GM18951 (cell line): ENCODE measurements around the gene ATP2A1.

ENCODE experiments used
- POLR2A ChIP-seq: IDR thresholded peaks from 4 replicates; pipeline ENCODE4 v1.6.1; 2011; ENCODE audit warnings: mild to moderate bottlenecking; ENCODE audit not compliant: insufficient read length, insufficient read depth; ENCODE audit errors: extremely low read depth
- in situ Hi-C: fragments of 300-500 bp; cut with MboI; formaldehyde crosslinking; loops from one replicate; pipeline ENCODE4 v1.12.0; 2022; ENCODE audit warnings: low sequenced_read_pairs, mixed read lengths, inconsistent platforms; ENCODE audit not compliant: unreplicated experiment

The ATP2A1 gene

DNA sequence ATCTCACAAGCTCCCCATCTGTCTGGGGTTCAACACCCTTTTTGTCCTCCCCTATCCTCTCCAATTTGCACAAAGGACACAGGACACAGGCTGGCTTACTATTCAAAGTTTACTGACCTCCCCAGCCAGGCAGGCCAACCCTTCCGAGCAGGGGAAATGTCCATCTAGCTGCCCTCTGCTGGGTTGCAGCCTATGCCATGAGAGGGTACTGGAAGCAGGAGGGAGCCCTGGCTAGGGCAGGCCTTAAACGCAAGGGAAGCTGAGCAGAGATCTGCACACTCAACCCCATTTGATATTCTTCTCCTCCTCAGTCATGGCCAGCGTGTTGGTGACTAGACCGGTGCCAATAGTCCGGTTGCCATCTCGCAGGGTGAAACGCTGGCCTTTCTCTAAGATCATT is 35.6 kb upstream of the ATP2A1 start:
- no peak for TF ChIP-seq POLR2A
- in situ Hi-C loops = no loop called here

DNA sequence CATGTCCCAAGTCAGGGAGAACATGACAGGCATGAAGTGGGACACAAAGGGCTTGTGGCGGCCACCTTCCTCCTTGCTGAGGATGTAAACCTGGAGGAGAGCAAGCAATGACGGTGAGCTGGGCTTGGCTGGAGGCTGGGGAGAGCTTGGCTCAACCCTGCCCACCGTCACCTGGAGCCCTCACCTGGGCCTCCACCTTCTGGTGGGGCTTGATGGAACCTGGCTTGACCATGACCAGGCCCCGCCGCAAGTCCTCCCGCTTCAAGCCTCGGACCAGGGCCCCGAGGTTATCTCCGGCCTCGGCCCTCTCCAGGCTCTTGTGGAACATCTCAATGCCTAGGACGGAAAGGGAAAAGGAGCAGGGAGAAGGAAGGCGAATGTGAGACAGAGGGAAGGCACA is 34.5 kb upstream of the ATP2A1 start:
- TF ChIP-seq POLR2A = no peak
- in situ Hi-C loops = no loop called here

DNA sequence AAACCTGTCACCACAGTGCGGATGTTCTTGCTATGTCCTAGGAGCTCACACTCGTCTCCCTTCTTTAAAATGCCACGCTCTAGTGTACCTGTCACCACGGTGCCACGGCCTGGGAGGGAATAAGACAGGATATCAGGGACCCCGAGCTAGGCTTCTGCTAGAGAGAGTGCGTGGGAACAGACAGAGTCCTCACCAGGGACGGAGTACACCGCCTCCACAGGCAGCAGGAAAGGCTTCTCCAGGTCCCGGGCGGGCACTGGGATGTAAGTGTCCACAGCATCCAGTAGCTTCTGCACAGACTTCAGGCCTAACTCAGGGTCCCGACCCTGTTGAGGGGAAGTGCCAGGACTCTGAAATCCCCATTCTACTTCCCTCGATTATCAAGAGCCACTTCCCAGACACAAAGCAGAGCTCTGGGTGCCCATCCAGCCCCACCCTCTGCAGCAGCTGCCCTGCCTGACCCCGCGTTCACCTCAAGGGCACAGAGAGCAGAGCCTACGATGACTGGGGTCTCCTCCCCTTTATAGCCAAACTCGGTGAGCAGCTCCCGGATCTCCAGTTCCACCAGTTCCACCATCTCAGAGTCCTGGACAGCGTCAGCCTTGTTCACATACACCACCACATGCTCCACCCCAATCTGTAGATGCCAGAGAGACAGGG is 33.9 kb upstream of the ATP2A1 start:
- TF ChIP-seq POLR2A = no peak
- in situ Hi-C loops = no loop called here

DNA sequence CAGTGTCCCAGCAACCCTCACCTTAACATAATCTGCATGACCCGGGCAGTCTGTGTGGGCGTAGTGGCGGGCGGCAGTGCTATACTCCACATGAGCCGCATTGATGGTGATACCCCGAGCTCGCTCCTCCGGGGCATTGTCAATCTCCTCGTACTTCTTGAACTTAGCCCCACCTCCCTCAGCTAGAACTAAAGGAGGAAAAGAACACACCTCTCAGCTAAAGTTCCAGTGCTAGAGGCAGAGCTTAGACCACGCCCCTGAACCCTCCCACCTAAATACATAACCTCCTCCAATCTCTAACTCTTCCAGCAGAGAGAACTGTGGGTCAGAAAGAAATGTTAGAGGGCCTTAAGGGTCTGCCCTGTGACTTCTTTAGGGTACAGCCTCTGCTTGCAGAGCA is 33.0 kb upstream of the ATP2A1 start:
- TF ChIP-seq POLR2A = no peak
- in situ Hi-C loops = no loop called here

DNA sequence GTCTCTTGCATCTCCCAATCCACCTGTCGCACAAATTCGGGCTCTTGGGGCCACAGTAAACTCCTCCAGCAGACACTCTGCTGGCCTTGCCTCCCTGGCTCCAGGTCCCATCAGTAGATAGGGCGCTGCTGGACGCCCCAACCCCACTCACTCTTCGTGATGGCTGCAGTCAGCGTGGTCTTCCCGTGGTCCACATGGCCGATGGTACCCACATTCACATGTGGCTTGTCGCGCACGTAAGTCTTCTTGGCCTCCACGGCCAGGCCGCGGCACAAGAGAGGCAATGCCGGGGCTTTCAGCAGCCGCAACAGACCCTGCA is 32.6 kb upstream of the ATP2A1 start:
- in situ Hi-C loops = no loop called here
- no peak for TF ChIP-seq POLR2A

DNA sequence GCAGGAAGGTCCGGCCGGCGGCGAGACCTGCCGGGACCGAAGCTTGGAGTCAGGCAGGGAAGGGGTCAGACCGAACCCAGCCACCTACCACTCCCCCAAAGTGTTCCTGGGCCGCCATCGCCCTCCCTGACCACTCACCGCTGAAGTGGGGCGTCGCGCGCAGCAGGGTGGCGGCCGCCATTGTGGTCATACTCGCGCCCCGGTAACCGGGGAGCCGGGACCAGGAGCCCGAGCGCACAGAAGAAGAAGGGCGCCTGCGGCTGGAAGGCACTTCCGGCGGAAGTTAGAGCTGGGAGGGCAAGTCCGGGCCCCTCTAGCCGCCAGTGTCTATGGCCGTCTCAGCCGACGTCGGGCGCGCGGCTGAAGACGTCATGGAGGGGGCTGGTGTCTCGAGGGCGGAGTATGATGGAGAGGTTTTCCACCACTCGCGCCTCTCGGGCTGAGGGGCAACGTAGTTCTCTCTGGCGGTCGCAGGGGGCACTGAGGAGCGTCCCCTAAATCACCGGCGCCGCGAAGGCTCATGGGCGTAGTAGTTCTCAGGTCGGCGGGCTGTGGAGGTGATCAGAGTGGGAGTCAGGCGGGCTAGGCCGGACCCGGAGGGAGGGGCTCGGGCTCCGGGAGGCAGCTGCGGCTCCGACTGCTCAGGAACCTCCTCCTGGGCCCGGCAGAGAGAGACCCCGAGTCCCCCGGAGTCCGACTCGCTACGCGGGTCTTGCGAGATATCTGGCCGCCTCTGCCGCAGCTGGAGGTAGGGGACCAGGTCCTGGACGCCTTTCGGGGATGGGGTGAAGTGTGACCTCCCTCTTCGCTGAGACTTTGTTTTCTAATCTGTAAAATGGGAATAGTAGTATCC is 32.0 kb upstream of the ATP2A1 start, which contains the start of gene TUFM:
TSS of gene TUFM (minus strand) at position 269 of the 853 bp plus-strand sequence. CDS start at position 190, 79 bp downstream.
- in situ Hi-C loops = no loop called here
- peak; percentile 87 for TF ChIP-seq POLR2A

DNA sequence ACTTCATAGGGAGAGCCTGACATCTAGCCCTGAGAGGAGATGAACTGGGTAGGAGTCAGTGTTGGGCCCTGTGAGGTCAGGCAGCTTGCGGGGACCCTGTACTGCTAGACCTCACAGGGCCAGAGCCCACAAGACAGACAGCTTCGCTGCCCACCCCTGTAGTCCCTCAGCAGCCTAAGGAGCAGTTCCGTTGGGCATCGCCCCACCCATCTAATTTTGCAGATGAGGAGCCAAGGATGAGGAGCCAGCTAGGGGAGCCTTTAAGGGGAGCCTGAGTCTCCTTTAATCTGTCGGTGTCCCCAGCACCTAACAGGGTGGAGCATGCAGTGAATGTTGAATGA is 31.4 kb upstream of the ATP2A1 start:
- TF ChIP-seq POLR2A = no peak
- in situ Hi-C loops = no loop called here

DNA sequence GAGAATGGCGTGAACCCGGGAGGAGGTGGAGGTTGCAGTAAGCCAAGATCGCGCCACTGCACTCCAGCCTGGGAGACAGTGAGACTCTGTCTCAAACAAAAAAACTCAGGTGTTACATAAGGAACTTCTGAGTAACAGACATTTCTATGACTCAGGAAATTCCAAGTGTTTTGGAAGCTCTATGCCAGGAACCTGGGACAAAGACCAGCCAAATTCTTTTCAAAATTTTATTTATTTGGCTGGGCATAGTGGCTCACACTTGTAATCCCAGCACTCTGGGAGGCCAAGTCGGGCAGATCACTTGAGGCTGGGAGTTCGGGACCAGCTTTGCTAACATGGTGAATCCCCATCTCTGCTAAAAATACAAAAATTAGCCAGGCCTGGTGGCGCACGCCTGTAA is 19.9 kb upstream of the ATP2A1 start:
- TF ChIP-seq POLR2A = no peak
- in situ Hi-C loops = no loop called here

DNA sequence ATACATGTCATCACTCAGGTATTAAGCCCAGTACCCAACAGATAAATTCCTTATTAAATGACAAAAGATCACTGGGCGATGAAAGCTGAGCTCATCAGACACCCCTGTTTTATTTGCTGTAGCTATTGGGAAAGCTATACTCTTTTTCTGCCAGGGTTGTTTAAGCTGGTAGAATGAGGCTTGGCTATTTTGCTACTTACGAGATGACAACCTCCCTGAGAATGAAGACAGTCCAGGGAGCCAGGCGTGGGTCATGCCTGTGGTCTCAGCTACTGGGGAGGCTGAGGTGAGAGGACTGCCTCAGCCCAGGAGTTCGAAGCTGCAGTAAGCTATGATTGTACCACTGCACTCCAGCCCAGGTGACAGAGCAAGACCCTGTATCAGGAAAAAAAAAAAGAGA is 19.0 kb upstream of the ATP2A1 start:
- in situ Hi-C loops = no loop called here

DNA sequence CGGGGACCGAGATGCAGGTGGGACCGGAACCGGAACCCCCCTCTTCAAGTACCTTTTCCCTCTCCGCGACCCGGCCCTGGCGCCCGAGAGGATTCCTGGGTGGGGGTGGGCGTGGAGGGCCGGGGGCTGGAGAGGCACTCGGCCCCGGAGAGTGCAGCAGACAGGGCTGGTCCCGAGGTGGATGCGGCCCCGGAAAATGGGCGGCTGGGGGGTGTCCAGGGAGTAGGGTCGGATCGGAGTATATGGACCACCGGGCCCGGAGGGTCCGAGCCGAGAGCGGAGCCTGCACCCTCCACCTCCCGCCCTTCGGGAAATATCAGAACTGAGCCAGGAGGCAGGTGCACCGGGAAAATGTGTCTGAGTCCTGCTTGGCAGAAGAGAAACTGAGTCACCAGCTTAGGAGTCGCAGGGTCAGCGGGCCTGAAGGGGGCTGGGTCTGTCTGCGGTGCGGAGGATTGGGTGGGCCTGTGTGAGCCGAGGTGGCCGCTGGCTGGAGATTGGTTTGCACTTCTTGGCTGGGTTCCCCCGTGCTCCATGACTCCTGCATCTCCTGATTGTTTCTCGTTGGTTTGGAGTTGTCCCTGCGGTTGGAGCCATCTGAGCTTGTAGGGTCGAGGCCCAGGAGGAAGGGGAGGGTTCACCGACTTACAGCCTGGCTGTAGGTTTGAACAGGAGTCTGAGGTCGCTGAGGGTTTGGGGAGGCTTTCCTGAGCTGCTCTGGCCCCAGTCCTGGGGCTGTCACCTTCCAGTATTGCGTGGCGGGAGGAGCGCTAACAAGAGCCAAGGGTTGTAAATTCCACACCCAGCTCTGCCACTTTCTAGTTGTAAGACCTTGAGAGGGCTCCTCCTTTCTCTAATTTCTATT is 14.1 kb upstream of the ATP2A1 start:
- in situ Hi-C loops = no loop called here
- no peak for TF ChIP-seq POLR2A

More for the DNA sequence above, 19.0 kb upstream of the ATP2A1 start:
- TF ChIP-seq POLR2A = no peak

DNA sequence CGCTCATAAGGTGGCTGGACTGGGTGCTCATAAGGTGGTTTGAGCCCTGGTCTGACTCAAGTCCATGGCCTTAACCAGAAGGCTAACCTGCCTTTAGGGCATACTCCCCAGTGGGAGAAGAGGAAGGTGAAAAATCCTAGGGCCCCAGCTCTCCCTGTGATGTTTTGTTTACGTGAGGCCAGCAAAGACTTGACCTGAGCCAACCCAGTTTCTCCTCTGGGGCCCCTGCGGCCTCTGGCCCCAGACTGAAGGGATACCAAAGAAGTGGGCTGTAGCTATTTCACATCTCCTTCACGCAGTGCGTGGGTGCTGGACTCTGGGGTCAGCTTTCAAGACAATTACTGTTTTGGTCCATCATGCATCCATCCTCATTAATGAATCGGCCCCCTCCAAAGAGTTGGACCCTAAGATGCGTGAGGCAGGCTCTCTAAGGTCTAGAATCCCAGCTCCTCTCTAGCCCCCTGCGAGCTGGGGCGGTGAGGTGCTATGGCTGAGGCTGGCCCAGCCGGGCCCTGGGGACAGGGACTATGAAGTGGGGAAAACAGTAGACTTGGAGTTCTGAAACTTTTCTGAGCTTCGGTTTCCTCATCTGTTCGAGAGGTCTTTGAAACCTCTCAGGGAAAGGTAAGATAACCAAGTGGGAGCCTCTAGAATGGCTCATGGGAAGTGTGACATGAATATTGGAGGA is 13.1 kb upstream of the ATP2A1 start:
- in situ Hi-C loops = no loop called here
- no peak for TF ChIP-seq POLR2A

DNA sequence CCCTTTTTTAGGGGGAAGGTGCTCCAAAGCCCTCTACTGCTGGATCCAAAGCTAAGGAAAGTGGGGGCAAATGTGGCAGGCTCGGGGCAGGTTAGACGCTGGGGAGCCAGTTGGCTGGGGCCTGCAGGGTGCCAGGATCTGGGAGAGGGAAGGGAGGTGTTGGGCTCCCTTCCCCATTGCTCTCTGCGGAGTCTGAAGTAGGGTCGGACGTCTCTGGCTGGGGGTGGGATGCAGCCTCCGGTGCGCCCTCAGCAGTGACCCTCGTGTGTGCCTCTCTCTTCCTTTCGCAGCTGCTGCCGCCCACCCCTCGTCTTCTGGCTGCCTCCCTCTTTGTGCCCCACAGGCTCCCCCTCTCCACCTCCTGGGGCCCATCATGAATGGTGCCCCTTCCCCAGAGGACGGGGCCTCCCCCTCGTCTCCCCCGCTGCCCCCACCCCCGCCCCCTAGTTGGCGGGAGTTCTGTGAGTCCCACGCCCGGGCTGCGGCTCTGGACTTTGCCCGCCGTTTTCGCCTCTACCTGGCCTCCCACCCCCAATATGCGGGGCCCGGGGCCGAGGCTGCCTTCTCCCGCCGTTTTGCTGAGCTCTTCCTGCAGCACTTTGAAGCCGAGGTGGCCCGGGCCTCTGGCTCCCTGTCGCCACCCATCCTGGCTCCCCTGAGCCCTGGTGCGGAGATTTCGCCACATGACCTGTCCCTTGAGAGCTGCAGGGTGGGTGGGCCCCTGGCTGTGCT is 12.4 kb upstream of the ATP2A1 start:
- TF ChIP-seq POLR2A = no peak
- in situ Hi-C loops = no loop called here
